Fibroblast of lung (primary cell): ENCODE results near the gene AP5M1.

Experiments
- CTCF ChIP-seq, 2 donors: IDR thresholded peaks in 1 of 2; conservative IDR thresholded peaks in 1 of 2; 1 replicate in 1 of 2; 2 replicates in 1 of 2; pipeline ENCODE4 v1.5.1; 2011 to 2012; ENCODE audit warnings: low read length in 2 of 2, control low read depth in 1 of 2, inconsistent platforms in 1 of 2, low read depth in 1 of 2, mild to moderate bottlenecking in 1 of 2
- EZH2 ChIP-seq: IDR thresholded peaks from 2 replicates; pipeline ENCODE4 v1.5.1; 2012; ENCODE audit warnings: low read length, control low read depth, mild to moderate bottlenecking; ENCODE audit errors: missing control alignments

GRCh38 chr14:57299511-57299910 is 30.7 kb downstream of the AP5M1 start:
- TF ChIP-seq CTCF (conservative IDR thresholded peaks at IDR 0.05 in 1 of 2, IDR thresholded peaks at IDR 0.05 in 1 of 2; ENCODE audit: low read depth in 1 of 2, low read length in 2 of 2) (no peak), EZH2 (no peak)
